HepG2 (cell line): ENCODE measurements around the gene PDE4D. TPM values are rescaled to one million over a fixed set of nuclear protein-coding genes. Genes with fewer than 3 reads are reported as not detected.

Source experiments
- BCL6 ChIP-seq: IDR thresholded peaks from 2 replicates; pipeline ENCODE4 v1.6.1; 2016; ENCODE audit warnings: missing genetic modification reagents, missing compliant biosample characterization
- BRD4 ChIP-seq: sonication (generic); formaldehyde crosslinking; IDR thresholded peaks from 2 replicates; pipeline ENCODE4 v1.4.0; 2020; ENCODE audit warnings: missing genetic modification reagents
- CC2D1A ChIP-seq: sonication (generic); formaldehyde crosslinking; IDR thresholded peaks from 2 replicates; pipeline ENCODE4 v1.8.1; 2023; ENCODE audit warnings: mild to moderate bottlenecking, missing genetic modification reagents
- CTCF ChIP-seq: sonication (generic); formaldehyde crosslinking; IDR thresholded peaks from 2 replicates; pipeline ENCODE4 v1.5.0; 2020; ENCODE audit warnings: mild to moderate bottlenecking, missing genetic modification reagents, moderate library complexity
- ELF1 ChIP-seq: sonication (generic); formaldehyde crosslinking; IDR thresholded peaks from 2 replicates; pipeline ENCODE4 v1.4.0; 2020; ENCODE audit warnings: missing genetic modification reagents
- EP300 ChIP-seq, 3 experiments: sonication (generic) in 1 of 3; formaldehyde crosslinking in 1 of 3; IDR thresholded peaks; 2 replicates each; pipeline versions ENCODE4 v1.5.1 to v1.6.1; 2011 to 2020; ENCODE audit warnings: low read depth in 2 of 3, low read length in 2 of 3, borderline replicate concordance in 1 of 3, improper control_type of control experiment in 1 of 3, mild to moderate bottlenecking in 1 of 3, missing genetic modification reagents in 1 of 3, moderate library complexity in 1 of 3
- JUN ChIP-seq: sonication (generic); formaldehyde crosslinking; IDR thresholded peaks from 2 replicates; pipeline ENCODE4 v1.4.0; 2020; ENCODE audit warnings: mild to moderate bottlenecking, missing genetic modification reagents
- KAT7 ChIP-seq: IDR thresholded peaks from 2 replicates; pipeline ENCODE4 v1.6.1; 2018; ENCODE audit warnings: borderline replicate concordance, missing compliant biosample characterization
- NFAT5 ChIP-seq: sonication (generic); formaldehyde crosslinking; IDR thresholded peaks from 2 replicates; pipeline ENCODE4 v1.4.0; 2020; ENCODE audit warnings: missing genetic modification reagents
- NKX3-1 ChIP-seq: sonication (generic); formaldehyde crosslinking; IDR thresholded peaks from 2 replicates; pipeline ENCODE4 v1.5.0; 2020; ENCODE audit warnings: missing genetic modification reagents
- POGZ ChIP-seq: sonication (generic); formaldehyde crosslinking; IDR thresholded peaks from 2 replicates; pipeline ENCODE4 v1.4.0; 2020; ENCODE audit warnings: mild to moderate bottlenecking, missing genetic modification reagents
- RFXANK ChIP-seq: IDR thresholded peaks from 2 replicates; pipeline ENCODE4 v1.6.1; 2016
- SMC3 ChIP-seq: IDR thresholded peaks from 2 replicates; pipeline ENCODE4 v1.6.1; 2011; ENCODE audit warnings: low read length, improper control_type of control experiment
- SNAI1 ChIP-seq: sonication (generic); formaldehyde crosslinking; IDR thresholded peaks from 2 replicates; pipeline ENCODE4 v1.5.0; 2020; ENCODE audit warnings: mild to moderate bottlenecking, missing genetic modification reagents, borderline replicate concordance
- TARDBP ChIP-seq: sonication (generic); formaldehyde crosslinking; IDR thresholded peaks from 2 replicates; pipeline ENCODE4 v1.8.0; 2022; ENCODE audit warnings: mild to moderate bottlenecking, missing genetic modification reagents
- TEAD3 ChIP-seq: optimal IDR thresholded peaks from 2 replicates; pipeline ENCODE3; 2016; ENCODE audit warnings: borderline replicate concordance
- TRIM24 ChIP-seq: sonication (generic); formaldehyde crosslinking; IDR thresholded peaks from 2 replicates; pipeline ENCODE4 v1.8.0; 2022; ENCODE audit warnings: mild to moderate bottlenecking, missing genetic modification reagents
- ZBTB2 ChIP-seq: sonication (generic); formaldehyde crosslinking; IDR thresholded peaks from 2 replicates; pipeline ENCODE4 v1.8.0; 2022; ENCODE audit warnings: low read depth, missing genetic modification reagents
- ZNF12 ChIP-seq: sonication (generic); formaldehyde crosslinking; IDR thresholded peaks from 2 replicates; pipeline ENCODE4 v1.5.0; 2020; ENCODE audit warnings: missing genetic modification reagents
- ZNF503 ChIP-seq: sonication (generic); formaldehyde crosslinking; IDR thresholded peaks from 2 replicates; pipeline ENCODE4 v1.4.0; 2020; ENCODE audit warnings: missing genetic modification reagents
- polyA plus RNA-seq, 8 experiments: library from polyadenylated mRNA; depleted of rRNA in 3 of 8; stranded (reverse) in 7 of 8; unstranded in 1 of 8; fragments of >200 nt; fragmentation: Illumina TruSeq in 4 of 8; extraction: Trizol in 4 of 8; gene quantifications; 2 replicates each; pipeline versions ENCODE4 v1.2.1 to v1.2.3, GENCODE V29; 2011 to 2016; ENCODE audit warnings: low read depth in 4 of 8, missing spikeins in 1 of 8, mixed read lengths in 1 of 8; ENCODE audit not compliant: insufficient read depth in 1 of 8
- total RNA-seq, 5 experiments: library from RNA; depleted of rRNA; stranded (reverse); fragments of >200 nt; fragmentation: Illumina TruSeq; extraction: Trizol; gene quantifications; 2 replicates each; pipeline ENCODE4 v1.2.3, GENCODE V29; 2016; ENCODE audit warnings: low read depth in 1 of 5

PDE4D gene
- total and polyA plus RNA-seq, 2 of the 13 experiments (the other 11 are each of a cell fraction or from before 2014, with no cell fraction given) = 7.0 to 12.2 TPM

GRCh38 chr5:59071755-59072549, 821.6 kb downstream of the PDE4D start (continued):
- TF ChIP-seq EP300 (IDR thresholded peaks at IDR 0.05; ENCODE audit: low read depth in 2 of 2, low read length in 2 of 2) (peak in 1 of 2 experiments; percentile 86; a peak in 2 of 4 replicates), EP300 (CRISPR knock-in tag; IDR thresholded peaks at IDR 0.05; ENCODE audit: borderline replicate concordance) (peak; percentile 86; the same call in 1 of the 2 replicates), BCL6 (peak; percentile 74), RFXANK (0 out of 2 replicates have a peak, but pooled peaks have one; percentile 26), TEAD3 (CRISPR knock-in tag) (peak; percentile 91), POGZ (peak; percentile 85), KAT7 (no peak), SNAI1 (CRISPR knock-in tag) (no peak), SMC3 (no peak), TARDBP (peak; percentile 51; the same call in 1 of the 2 replicates), ZBTB2 (CRISPR knock-in tag) (no peak), ELF1 (CRISPR knock-in tag) (0 out of 2 replicates have a peak, but pooled peaks have one; percentile 21), BRD4 (CRISPR knock-in tag) (no peak), CC2D1A (CRISPR knock-in tag) (no peak), NKX3-1 (CRISPR knock-in tag) (no peak), CTCF (CRISPR knock-in tag) (no peak), TRIM24 (CRISPR knock-in tag) (no peak), JUN (CRISPR knock-in tag) (no peak), ZNF503 (CRISPR knock-in tag) (peak; percentile 60), ZNF12 (CRISPR knock-in tag) (no peak), NFAT5 (CRISPR knock-in tag) (no peak)
